HepG2 (cell line): Measurements from ENCODE around the gene EGR4. TPM values are rescaled to one million over a fixed set of nuclear protein-coding genes. Genes with fewer than 3 reads are reported as not detected.
A peak's percentile ranks its signal among the peaks of the same experiment; 100 is the strongest.

Source experiments
- CAMTA2 ChIP-seq: sonication (generic); formaldehyde crosslinking; IDR thresholded peaks from 2 replicates; pipeline ENCODE4 v1.4.0; 2020; ENCODE audit warnings: mild to moderate bottlenecking, missing genetic modification reagents, borderline replicate concordance
- CEBPB ChIP-seq: IDR thresholded peaks from 2 replicates; pipeline ENCODE4 v1.6.1; 2011; ENCODE audit warnings: low read depth, low read length, improper control_type of control experiment, borderline replicate concordance
- ELF4 ChIP-seq: sonication (generic); formaldehyde crosslinking; IDR thresholded peaks from 2 replicates; pipeline ENCODE4 v1.5.0; 2020; ENCODE audit warnings: missing genetic modification reagents, mild to moderate bottlenecking, moderate library complexity, borderline replicate concordance
- IRF2 ChIP-seq: IDR thresholded peaks from 2 replicates; pipeline ENCODE4 v1.6.1; 2018; ENCODE audit warnings: missing genetic modification reagents, missing compliant biosample characterization
- MAFF ChIP-seq: IDR thresholded peaks from 2 replicates; pipeline ENCODE4 v1.6.1; 2011; ENCODE audit warnings: low read depth, low read length, improper control_type of control experiment
- RNF219 ChIP-seq: sonication (generic); formaldehyde crosslinking; IDR thresholded peaks from 2 replicates; pipeline ENCODE4 v1.5.0; 2020; ENCODE audit warnings: mild to moderate bottlenecking, missing genetic modification reagents
- WIZ ChIP-seq: sonication (generic); formaldehyde crosslinking; IDR thresholded peaks from 2 replicates; pipeline ENCODE4 v1.5.1; 2020; ENCODE audit warnings: mild to moderate bottlenecking, missing genetic modification reagents
- ZNF232 ChIP-seq: sonication (generic); formaldehyde crosslinking; IDR thresholded peaks from 2 replicates; pipeline ENCODE4 v1.4.0; 2020; ENCODE audit warnings: missing genetic modification reagents, borderline replicate concordance
- ZNF33B ChIP-seq: sonication (generic); formaldehyde crosslinking; IDR thresholded peaks from 2 replicates; pipeline ENCODE4 v1.5.1; 2020; ENCODE audit warnings: mild to moderate bottlenecking, missing genetic modification reagents
- ZNF768 ChIP-seq: sonication (generic); formaldehyde crosslinking; IDR thresholded peaks from 2 replicates; pipeline ENCODE4 v1.4.0; 2020; ENCODE audit warnings: missing genetic modification reagents
- ZSCAN12 ChIP-seq: sonication (generic); formaldehyde crosslinking; IDR thresholded peaks from 2 replicates; pipeline ENCODE4 v1.9.0; 2021; ENCODE audit warnings: mild to moderate bottlenecking, missing genetic modification reagents
- ZSCAN21 ChIP-seq: sonication (generic); formaldehyde crosslinking; IDR thresholded peaks from 2 replicates; pipeline ENCODE4 v1.8.0; 2022; ENCODE audit warnings: mild to moderate bottlenecking, missing genetic modification reagents, moderate library complexity, borderline replicate concordance
- polyA plus RNA-seq, 8 experiments: library from polyadenylated mRNA; depleted of rRNA in 3 of 8; stranded (reverse) in 7 of 8; unstranded in 1 of 8; fragments of >200 nt; fragmentation: Illumina TruSeq in 4 of 8; extraction: Trizol in 4 of 8; gene quantifications; 2 replicates each; pipeline versions ENCODE4 v1.2.1 to v1.2.3, GENCODE V29; 2011 to 2016; ENCODE audit warnings: low read depth in 4 of 8, missing spikeins in 1 of 8, mixed read lengths in 1 of 8; ENCODE audit not compliant: insufficient read depth in 1 of 8
- total RNA-seq, 5 experiments: library from RNA; depleted of rRNA; stranded (reverse); fragments of >200 nt; fragmentation: Illumina TruSeq; extraction: Trizol; gene quantifications; 2 replicates each; pipeline ENCODE4 v1.2.3, GENCODE V29; 2016; ENCODE audit warnings: low read depth in 1 of 5
- TF ChIP-seq, protein P1 (sequence below): sonication (generic); formaldehyde crosslinking; IDR thresholded peaks from 2 replicates; pipeline ENCODE4 v1.4.0; 2020; ENCODE audit warnings: missing genetic modification reagents
- TF ChIP-seq, protein P2 (sequence below): sonication (generic); formaldehyde crosslinking; IDR thresholded peaks from 2 replicates; pipeline ENCODE4 v1.5.0; 2020; ENCODE audit warnings: mild to moderate bottlenecking, low read depth, missing genetic modification reagents, borderline replicate concordance
- TF ChIP-seq, protein P3 (sequence below): sonication (generic); formaldehyde crosslinking; IDR thresholded peaks from 2 replicates; pipeline ENCODE4 v1.4.0; 2020; ENCODE audit warnings: missing genetic modification reagents, borderline replicate concordance
- TF ChIP-seq, protein P4 (sequence below): sonication (generic); formaldehyde crosslinking; IDR thresholded peaks from 2 replicates; pipeline ENCODE4 v1.5.0; 2020; ENCODE audit warnings: missing genetic modification reagents

The EGR4 gene
- total and polyA plus RNA-seq, 2 of the 13 experiments (the other 11 are each of a cell fraction or from before 2014, with no cell fraction given) = not detected

- TF ChIP-seq, protein P1, sequence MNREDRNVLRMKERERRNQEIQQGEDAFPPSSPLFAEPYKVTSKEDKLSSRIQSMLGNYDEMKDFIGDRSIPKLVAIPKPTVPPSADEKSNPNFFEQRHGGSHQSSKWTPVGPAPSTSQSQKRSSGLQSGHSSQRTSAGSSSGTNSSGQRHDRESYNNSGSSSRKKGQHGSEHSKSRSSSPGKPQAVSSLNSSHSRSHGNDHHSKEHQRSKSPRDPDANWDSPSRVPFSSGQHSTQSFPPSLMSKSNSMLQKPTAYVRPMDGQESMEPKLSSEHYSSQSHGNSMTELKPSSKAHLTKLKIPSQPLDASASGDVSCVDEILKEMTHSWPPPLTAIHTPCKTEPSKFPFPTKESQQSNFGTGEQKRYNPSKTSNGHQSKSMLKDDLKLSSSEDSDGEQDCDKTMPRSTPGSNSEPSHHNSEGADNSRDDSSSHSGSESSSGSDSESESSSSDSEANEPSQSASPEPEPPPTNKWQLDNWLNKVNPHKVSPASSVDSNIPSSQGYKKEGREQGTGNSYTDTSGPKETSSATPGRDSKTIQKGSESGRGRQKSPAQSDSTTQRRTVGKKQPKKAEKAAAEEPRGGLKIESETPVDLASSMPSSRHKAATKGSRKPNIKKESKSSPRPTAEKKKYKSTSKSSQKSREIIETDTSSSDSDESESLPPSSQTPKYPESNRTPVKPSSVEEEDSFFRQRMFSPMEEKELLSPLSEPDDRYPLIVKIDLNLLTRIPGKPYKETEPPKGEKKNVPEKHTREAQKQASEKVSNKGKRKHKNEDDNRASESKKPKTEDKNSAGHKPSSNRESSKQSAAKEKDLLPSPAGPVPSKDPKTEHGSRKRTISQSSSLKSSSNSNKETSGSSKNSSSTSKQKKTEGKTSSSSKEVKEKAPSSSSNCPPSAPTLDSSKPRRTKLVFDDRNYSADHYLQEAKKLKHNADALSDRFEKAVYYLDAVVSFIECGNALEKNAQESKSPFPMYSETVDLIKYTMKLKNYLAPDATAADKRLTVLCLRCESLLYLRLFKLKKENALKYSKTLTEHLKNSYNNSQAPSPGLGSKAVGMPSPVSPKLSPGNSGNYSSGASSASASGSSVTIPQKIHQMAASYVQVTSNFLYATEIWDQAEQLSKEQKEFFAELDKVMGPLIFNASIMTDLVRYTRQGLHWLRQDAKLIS (CRISPR knock-in tag) = no peak
- TF ChIP-seq ZNF768 (CRISPR knock-in tag) = no peak
- TF ChIP-seq ZNF33B (CRISPR knock-in tag) = no peak
- TF ChIP-seq, protein P2, sequence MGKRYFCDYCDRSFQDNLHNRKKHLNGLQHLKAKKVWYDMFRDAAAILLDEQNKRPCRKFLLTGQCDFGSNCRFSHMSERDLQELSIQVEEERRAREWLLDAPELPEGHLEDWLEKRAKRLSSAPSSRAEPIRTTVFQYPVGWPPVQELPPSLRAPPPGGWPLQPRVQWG (CRISPR knock-in tag) = no peak
- TF ChIP-seq CAMTA2 = no peak
- no peak for TF ChIP-seq ZNF232 (CRISPR knock-in tag)
- no peak for TF ChIP-seq ZSCAN21 (CRISPR knock-in tag)
- TF ChIP-seq ELF4 (CRISPR knock-in tag) = no peak
- TF ChIP-seq MAFF = no peak
- TF ChIP-seq, protein P3, sequence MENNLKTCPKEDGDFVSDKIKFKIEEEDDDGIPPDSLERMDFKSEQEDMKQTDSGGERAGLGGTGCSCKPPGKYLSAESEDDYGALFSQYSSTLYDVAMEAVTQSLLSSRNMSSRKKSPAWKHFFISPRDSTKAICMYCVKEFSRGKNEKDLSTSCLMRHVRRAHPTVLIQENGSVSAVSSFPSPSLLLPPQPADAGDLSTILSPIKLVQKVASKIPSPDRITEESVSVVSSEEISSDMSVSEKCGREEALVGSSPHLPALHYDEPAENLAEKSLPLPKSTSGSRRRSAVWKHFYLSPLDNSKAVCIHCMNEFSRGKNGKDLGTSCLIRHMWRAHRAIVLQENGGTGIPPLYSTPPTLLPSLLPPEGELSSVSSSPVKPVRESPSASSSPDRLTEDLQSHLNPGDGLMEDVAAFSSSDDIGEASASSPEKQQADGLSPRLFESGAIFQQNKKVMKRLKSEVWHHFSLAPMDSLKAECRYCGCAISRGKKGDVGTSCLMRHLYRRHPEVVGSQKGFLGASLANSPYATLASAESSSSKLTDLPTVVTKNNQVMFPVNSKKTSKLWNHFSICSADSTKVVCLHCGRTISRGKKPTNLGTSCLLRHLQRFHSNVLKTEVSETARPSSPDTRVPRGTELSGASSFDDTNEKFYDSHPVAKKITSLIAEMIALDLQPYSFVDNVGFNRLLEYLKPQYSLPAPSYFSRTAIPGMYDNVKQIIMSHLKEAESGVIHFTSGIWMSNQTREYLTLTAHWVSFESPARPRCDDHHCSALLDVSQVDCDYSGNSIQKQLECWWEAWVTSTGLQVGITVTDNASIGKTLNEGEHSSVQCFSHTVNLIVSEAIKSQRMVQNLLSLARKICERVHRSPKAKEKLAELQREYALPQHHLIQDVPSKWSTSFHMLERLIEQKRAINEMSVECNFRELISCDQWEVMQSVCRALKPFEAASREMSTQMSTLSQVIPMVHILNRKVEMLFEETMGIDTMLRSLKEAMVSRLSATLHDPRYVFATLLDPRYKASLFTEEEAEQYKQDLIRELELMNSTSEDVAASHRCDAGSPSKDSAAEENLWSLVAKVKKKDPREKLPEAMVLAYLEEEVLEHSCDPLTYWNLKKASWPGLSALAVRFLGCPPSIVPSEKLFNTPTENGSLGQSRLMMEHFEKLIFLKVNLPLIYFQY = no peak
- no peak for TF ChIP-seq ZSCAN12 (CRISPR knock-in tag)
- 0 out of 2 replicates have a peak, but pooled peaks have one; percentile 19 for TF ChIP-seq IRF2 (CRISPR knock-in tag)
- no peak for TF ChIP-seq WIZ
- TF ChIP-seq CEBPB = no peak
- TF ChIP-seq, protein P4, sequence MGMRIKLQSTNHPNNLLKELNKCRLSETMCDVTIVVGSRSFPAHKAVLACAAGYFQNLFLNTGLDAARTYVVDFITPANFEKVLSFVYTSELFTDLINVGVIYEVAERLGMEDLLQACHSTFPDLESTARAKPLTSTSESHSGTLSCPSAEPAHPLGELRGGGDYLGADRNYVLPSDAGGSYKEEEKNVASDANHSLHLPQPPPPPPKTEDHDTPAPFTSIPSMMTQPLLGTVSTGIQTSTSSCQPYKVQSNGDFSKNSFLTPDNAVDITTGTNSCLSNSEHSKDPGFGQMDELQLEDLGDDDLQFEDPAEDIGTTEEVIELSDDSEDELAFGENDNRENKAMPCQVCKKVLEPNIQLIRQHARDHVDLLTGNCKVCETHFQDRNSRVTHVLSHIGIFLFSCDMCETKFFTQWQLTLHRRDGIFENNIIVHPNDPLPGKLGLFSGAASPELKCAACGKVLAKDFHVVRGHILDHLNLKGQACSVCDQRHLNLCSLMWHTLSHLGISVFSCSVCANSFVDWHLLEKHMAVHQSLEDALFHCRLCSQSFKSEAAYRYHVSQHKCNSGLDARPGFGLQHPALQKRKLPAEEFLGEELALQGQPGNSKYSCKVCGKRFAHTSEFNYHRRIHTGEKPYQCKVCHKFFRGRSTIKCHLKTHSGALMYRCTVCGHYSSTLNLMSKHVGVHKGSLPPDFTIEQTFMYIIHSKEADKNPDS (CRISPR knock-in tag) = no peak
- no peak for TF ChIP-seq RNF219 (CRISPR knock-in tag)
Observed at GRCh38 chr2:73290049-73290839, 3.1 kb downstream of the EGR4 start (continued).
